ENCODE results near the gene GMPPA.

The GMPPA gene

DNA sequence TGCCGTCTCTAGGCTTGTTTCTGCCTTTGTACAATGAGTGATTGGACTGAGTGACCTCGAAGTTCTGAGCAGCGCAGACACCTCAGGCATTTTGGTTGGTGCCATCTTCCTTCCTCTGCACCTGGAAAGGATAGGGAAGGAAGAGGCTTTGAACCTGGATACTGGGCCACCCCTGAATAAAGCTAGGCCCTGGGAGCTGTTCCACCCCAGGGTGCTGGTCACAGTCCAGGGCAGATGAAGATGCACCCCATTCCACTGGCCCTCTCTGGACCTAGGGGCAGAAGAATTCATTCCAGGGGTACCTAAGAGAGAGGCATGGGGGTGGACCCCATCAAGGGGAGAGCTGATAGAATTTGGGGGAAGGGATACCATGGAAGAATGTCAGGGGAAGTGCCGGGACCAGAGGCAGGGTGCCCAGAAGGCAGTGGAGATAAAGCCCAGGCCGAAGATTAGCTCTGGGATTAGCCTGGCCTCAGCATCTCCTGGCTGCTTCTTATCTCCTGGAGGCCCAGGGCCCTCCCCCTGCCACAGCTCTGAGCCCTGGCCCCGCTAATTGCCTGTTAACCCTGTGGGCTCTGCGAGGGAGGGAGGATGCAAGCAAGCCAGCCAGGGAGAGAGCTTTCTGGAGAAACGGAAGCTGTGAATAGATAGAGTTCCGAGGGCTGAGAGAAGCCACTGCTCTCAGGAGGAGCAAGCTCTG lies 27.0 kb downstream of the GMPPA start:
- TF ChIP-seq, protein P1, sequence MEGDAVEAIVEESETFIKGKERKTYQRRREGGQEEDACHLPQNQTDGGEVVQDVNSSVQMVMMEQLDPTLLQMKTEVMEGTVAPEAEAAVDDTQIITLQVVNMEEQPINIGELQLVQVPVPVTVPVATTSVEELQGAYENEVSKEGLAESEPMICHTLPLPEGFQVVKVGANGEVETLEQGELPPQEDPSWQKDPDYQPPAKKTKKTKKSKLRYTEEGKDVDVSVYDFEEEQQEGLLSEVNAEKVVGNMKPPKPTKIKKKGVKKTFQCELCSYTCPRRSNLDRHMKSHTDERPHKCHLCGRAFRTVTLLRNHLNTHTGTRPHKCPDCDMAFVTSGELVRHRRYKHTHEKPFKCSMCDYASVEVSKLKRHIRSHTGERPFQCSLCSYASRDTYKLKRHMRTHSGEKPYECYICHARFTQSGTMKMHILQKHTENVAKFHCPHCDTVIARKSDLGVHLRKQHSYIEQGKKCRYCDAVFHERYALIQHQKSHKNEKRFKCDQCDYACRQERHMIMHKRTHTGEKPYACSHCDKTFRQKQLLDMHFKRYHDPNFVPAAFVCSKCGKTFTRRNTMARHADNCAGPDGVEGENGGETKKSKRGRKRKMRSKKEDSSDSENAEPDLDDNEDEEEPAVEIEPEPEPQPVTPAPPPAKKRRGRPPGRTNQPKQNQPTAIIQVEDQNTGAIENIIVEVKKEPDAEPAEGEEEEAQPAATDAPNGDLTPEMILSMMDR (IDR thresholded peaks at IDR 0.05; ENCODE audit: control insufficient read depth, insufficient read depth, low read depth, low read length, missing control alignments), result no peak
- no peak for DNase-seq (ENCODE audit: low read depth)
- H3K4me3 ChIP-seq (ENCODE audit: control insufficient read depth, low read depth, low read length), result no peak overlapping the region

DNA sequence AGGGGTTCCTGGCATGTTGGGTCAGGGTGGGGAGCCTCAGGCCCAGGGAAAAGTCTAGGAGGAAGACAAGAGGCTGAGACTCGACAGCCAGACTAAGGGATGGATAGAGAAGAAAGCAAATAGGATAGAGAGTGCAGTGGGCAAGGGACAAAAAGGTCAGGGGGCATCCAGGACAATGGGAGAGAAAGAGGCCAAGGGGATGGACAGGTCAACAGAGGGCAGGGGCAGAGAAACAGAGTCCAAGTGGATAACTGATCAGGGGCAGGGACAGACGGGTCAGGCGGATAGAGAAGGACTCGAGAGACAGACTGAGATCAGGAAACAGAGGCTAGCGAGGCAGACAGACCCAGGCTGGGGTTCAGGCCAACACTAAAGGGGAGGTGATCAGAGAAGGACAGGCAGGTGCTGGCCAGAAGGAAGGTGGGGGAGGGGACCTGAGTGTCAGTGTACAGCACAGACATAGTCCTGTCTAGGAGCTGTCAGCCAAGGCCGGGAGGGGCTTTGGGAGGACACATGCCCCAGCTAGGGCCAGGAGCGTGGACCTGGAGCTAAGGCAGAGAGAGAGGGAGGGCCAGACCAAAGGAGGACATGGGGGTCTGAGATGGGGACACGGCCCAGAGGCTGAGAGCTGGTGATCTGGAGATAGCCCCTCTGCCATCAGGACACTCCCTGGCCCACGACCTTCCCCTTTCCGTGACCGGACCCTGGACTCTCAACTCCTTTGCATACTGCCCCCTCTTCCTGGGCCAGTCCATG lies 27.8 kb downstream of the GMPPA start:
- TF ChIP-seq, protein P1 (IDR thresholded peaks at IDR 0.05; ENCODE audit: control insufficient read depth, insufficient read depth, low read depth, low read length, missing control alignments), result no peak

DNA sequence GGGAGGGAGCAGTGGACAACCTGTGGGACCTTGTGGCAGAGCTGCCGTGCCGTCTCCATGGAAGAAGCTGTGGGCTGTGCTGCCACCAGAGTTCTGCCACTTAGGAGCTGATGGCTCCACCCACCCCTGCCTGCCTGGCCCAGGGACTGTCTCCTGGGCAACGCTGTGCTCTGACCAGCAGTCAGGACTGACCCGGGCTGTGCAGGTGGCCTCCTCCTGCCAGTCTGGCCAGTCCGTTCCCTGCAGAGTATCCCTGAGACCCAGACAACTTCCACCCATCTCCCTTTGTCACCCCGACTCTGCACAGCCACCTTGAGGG lies 28.3 kb downstream of the GMPPA start:
- TF ChIP-seq, protein P1 (IDR thresholded peaks at IDR 0.05; ENCODE audit: control insufficient read depth, insufficient read depth, low read depth, low read length, missing control alignments), result no peak
- no peak overlapping the region for H3K4me3 ChIP-seq (ENCODE audit: control insufficient read depth, low read depth, low read length)
- no peak for DNase-seq (ENCODE audit: low read depth)

More for the DNA sequence above, 27.8 kb downstream of the GMPPA start:
- no peak for DNase-seq (ENCODE audit: low read depth)
- no peak overlapping the region for H3K4me3 ChIP-seq (ENCODE audit: control insufficient read depth, low read depth, low read length)

DNA sequence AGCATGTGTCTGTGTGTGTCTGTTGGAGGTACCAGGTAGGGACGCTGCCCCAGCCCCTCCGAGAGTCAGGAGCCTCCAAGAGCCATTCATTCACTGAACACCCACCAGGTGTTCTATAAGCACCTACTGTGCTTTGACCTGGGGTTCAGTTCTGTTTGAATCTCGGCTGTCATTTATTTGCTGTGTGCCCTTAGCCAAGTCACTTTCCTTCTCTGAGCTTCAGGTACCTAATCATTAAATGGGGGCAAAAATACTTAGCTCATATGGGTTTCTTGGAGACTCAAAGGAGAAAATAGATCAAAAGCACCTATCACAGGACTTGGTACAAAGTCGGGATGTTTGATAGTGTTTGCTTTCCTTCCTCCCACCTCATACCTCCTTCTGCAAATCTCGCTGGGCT lies 28.8 kb downstream of the GMPPA start:
- no peak overlapping the region for H3K4me3 ChIP-seq (ENCODE audit: control insufficient read depth, low read depth, low read length)
- DNase-seq (ENCODE audit: low read depth), result no peak
- TF ChIP-seq, protein P1 (IDR thresholded peaks at IDR 0.05; ENCODE audit: control insufficient read depth, insufficient read depth, low read depth, low read length, missing control alignments), result no peak

DNA sequence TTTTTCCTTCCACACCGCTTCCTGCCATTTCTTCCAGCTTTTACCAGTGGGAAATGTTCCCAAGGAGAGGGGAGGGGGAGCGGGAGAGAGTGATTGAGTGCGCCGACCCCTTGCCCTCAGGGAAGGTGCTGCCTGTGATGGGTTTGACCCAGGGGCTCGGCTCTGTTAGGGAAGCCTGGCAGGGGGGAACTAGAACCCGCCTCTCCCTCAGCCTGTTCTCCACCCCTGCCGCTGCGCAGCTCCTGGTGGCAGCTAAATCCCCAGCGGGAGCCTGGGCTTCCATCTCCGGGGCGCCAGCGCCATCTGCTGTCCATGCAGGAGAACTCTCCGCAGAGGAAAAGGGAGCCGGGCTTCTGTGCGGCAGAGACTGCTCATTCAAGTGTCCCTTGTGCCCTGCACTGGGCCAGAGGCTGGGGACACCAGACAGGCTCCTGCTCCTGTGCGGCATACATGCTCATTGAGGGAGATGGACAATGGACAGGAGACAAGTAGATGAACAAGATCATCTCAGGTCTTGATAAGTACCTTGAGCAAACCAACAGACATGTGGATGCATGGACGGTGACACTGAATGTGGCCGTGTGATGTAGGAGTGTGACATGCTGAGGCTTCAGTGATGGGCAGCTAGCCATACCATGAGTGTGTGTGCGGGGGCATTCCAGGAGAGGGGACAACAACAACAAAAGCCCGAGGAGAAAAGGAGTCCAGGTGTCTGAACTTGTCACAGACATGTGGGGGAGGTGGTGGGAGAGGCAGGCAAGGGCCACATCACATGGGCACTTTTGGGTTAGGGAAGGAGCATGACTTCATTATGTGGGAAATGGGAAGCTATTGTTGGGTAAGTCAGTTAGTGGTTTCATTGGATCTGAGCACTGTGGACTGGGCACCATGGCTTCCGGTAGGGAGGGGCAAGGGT lies 31.6 kb downstream of the GMPPA start:
- peak; percentile 33 for DNase-seq (ENCODE audit: low read depth)
- peak overlapping the region; percentile 24 for H3K4me3 ChIP-seq (ENCODE audit: control insufficient read depth, low read depth, low read length)

More for the DNA sequence above, 31.6 kb downstream of the GMPPA start:
- TF ChIP-seq, protein P1 (IDR thresholded peaks at IDR 0.05; ENCODE audit: control insufficient read depth, insufficient read depth, low read depth, low read length, missing control alignments), result peak; percentile 99

Data from AG09309 (cell line).